Measurements from ENCODE around the gene VTN.

DNA sequence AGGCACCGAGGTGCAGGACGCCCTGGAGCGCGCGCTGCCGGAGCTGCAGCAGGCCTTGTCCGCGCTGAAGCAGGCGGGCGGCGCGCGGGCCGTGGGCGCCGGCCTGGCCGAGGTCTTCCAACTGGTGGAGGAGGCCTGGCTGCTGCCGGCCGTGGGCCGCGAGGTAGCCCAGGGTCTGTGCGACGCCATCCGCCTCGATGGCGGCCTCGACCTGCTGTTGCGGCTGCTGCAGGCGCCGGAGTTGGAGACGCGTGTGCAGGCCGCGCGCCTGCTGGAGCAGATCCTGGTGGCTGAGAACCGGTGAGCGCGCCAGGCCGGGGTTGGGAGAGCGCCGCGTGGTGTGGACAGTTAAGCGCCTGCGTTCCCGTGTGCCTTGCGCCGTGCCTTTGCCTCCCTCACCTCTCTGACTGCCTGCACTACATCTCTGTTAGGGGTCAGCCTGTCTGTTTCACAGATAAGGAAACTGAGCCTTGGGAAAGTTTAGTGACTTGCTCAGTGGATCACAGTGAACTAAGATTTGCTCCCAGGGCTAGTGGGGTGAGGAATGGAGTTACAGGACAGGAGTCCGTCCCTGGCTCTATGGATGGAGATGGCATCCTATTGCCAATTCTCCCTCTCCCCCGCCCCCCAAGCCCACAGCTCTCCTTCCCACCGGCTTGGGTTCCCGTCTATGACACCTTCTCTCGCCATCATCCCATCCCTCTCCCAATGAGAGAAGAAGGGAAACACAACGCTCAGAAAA, 2.3 kb upstream of the VTN start:
- TF ChIP-seq, protein P1, sequence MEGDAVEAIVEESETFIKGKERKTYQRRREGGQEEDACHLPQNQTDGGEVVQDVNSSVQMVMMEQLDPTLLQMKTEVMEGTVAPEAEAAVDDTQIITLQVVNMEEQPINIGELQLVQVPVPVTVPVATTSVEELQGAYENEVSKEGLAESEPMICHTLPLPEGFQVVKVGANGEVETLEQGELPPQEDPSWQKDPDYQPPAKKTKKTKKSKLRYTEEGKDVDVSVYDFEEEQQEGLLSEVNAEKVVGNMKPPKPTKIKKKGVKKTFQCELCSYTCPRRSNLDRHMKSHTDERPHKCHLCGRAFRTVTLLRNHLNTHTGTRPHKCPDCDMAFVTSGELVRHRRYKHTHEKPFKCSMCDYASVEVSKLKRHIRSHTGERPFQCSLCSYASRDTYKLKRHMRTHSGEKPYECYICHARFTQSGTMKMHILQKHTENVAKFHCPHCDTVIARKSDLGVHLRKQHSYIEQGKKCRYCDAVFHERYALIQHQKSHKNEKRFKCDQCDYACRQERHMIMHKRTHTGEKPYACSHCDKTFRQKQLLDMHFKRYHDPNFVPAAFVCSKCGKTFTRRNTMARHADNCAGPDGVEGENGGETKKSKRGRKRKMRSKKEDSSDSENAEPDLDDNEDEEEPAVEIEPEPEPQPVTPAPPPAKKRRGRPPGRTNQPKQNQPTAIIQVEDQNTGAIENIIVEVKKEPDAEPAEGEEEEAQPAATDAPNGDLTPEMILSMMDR (IDR thresholded peaks at IDR 0.05) = no peak
- no peak for TF ChIP-seq POLR2A (IDR thresholded peaks at IDR 0.05)

Measured in stomach (tissue), 4 donors.